ENCODE data around the gene SCARF2. TPM values are rescaled to one million over a fixed set of nuclear protein-coding genes. Genes with fewer than 3 reads are reported as not detected.

Gene SCARF2
- total and polyA plus RNA-seq, 2 donors (not counting 1 experiment from before 2014, with no cell fraction given), result 0.86 to 1.3 TPM

DNA sequence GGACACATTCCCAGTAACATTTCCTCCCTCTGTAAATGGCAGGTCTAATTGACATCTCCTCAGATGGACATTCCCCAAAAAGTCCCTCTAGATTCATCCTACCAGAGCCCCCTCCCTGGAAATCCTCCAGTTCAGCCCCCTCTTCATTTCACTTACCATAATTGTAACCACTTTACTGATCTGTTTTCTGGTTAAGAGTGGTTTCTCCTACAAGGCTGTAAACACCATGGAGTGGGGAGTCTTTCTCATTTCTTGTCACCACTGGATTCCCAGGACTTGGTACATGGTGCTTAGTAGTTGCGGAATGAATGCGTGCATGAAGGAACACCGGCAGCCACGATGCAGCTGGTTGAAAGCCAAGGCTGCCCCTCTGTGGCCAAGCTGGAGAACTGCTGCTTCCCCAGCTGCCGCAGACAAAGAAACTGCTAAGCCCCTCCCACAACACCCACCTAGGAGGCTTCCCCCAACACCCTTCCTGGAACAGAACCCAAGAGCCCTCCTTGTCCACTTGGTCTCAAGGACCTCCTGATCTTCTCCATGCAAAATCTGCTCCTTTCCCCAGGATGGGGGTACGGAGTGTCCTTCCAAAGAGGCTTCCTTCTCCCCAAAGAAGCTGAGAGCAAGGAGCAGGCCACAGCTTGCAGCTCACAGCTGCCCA is 18.6 kb upstream of the SCARF2 start:
- no peaks in the 10 kb centered on the region for H3K27me3 Mint-ChIP-seq
- DNase-seq, result peak; percentile 84
- peaks cover 0 to 30% of the 10 kb centered on the region in 2 experiments for H3K36me3 ChIP-seq (replicated peaks in 1 of 2; ENCODE audit: control extremely low read depth in 1 of 2, control insufficient read depth in 1 of 2, extremely low read depth in 1 of 2, insufficient read depth in 2 of 2, low read length in 1 of 2)
- H3K4me3 Mint-ChIP-seq, result no peak overlapping the region
- peaks cover 22% of the 10 kb centered on the region for H3K4me1 Mint-ChIP-seq
- H3K4me2 ChIP-seq (replicated peaks; ENCODE audit: low read depth, low read length, poor library complexity, severe bottlenecking), result peak overlapping the region; percentile 29
- peak overlapping the region; percentile 6 for H2AFZ ChIP-seq (ENCODE audit: insufficient read depth, low read depth, low read length, poor library complexity, severe bottlenecking)
- POLR2A ChIA-PET, result interaction anchor here (1.2 kb wide), 1 partner anchor 38 kb away, joined by 5 read pairs; no protein-coding TSS in a partner anchor
- H3K4me3 ChIP-seq (ENCODE audit: control extremely low read depth in 1 of 5, extremely low read depth in 1 of 5, insufficient read depth in 1 of 5, low read depth in 2 of 5, low read length in 4 of 5), result no peak overlapping the region
- CTCF ChIA-PET, result interaction anchor here (0.6 to 3.7 kb wide), 21 partner anchors 9 to 299 kb away, joined by 3 to 96 read pairs (median 4); partner anchors contain the start of genes MED15 and ZNF74
- H3K9me3 Mint-ChIP-seq (ENCODE audit: insufficient read depth), result no peaks in the 10 kb centered on the region
- H4K20me1 ChIP-seq (ENCODE audit: control insufficient read depth, insufficient read depth, low read length, poor library complexity, severe bottlenecking), result no peaks in the 10 kb centered on the region
- intact Hi-C loops (cut with micrococcal nuclease), result loop anchor here (1.0 kb wide), 2 partner anchors 25 to 38 kb away; no protein-coding TSS in a partner anchor
- peaks cover 36% of the 10 kb centered on the region for H3K79me2 ChIP-seq (ENCODE audit: control insufficient read depth, insufficient read depth, low read length)
- H3K27ac ChIP-seq (ENCODE audit: low read length in 2 of 2), result no peak overlapping the region
- WGBS (ENCODE audit: insufficient coverage), result 4% methylated on average over 5 of the region's 6 CpGs
- H3K27ac Mint-ChIP-seq, result peak overlapping the region; percentile 59
- ATAC-seq (ENCODE audit: low read depth), result peak; percentile 100
- peak; percentile 85 for TF ChIP-seq CTCF (IDR thresholded peaks at IDR 0.05)
- TF ChIP-seq EZH2 (IDR thresholded peaks at IDR 0.05; ENCODE audit: borderline replicate concordance, insufficient read depth, low read depth, low read length, poor library complexity, severe bottlenecking), result no peak
- no peaks in the 10 kb centered on the region for H3K9me3 ChIP-seq (ENCODE audit: control extremely low read depth in 1 of 3, control insufficient read depth in 2 of 3, insufficient read depth in 1 of 3, low read length in 2 of 3)
- no peaks in the 10 kb centered on the region for H3K27me3 ChIP-seq (replicated peaks in 1 of 4; ENCODE audit: control extremely low read depth in 1 of 4, control insufficient read depth in 3 of 4, insufficient read depth in 4 of 4, low read length in 3 of 4)
- no peak overlapping the region for H3K9ac ChIP-seq (ENCODE audit: low read length)
- H3K4me1 ChIP-seq (ENCODE audit: control insufficient read depth in 2 of 2, insufficient read depth in 2 of 2, low read length in 2 of 2), result peaks cover 10% of the 10 kb centered on the region in 2 donors

- no peak overlapping the region for H3K27ac Mint-ChIP-seq
- no peak overlapping the region for H2AFZ ChIP-seq (ENCODE audit: insufficient read depth, low read depth, low read length, poor library complexity, severe bottlenecking)
- peaks cover 0 to 28% of the 10 kb centered on the region in 2 experiments for H3K36me3 ChIP-seq (replicated peaks in 1 of 2; ENCODE audit: control extremely low read depth in 1 of 2, control insufficient read depth in 1 of 2, extremely low read depth in 1 of 2, insufficient read depth in 2 of 2, low read length in 1 of 2)
- H4K20me1 ChIP-seq (ENCODE audit: control insufficient read depth, insufficient read depth, low read length, poor library complexity, severe bottlenecking), result no peaks in the 10 kb centered on the region
- peaks cover 18% of the 10 kb centered on the region for H3K4me1 Mint-ChIP-seq
- H3K27me3 ChIP-seq (replicated peaks in 1 of 4; ENCODE audit: control extremely low read depth in 1 of 4, control insufficient read depth in 3 of 4, insufficient read depth in 4 of 4, low read length in 3 of 4), result no peaks in the 10 kb centered on the region
- 91% methylated on average over 4 of the region's 8 CpGs for WGBS (ENCODE audit: insufficient coverage)
- H3K4me3 ChIP-seq (ENCODE audit: control extremely low read depth in 1 of 5, extremely low read depth in 1 of 5, insufficient read depth in 1 of 5, low read depth in 2 of 5, low read length in 4 of 5), result no peak overlapping the region
- H3K79me2 ChIP-seq (ENCODE audit: control insufficient read depth, insufficient read depth, low read length), result peaks cover 31% of the 10 kb centered on the region
- no peak overlapping the region for H3K27ac ChIP-seq (ENCODE audit: low read length in 2 of 2)
- H3K27me3 Mint-ChIP-seq, result no peaks in the 10 kb centered on the region
- TF ChIP-seq CTCF (IDR thresholded peaks at IDR 0.05), result no peak
- no peak for TF ChIP-seq EZH2 (IDR thresholded peaks at IDR 0.05; ENCODE audit: borderline replicate concordance, insufficient read depth, low read depth, low read length, poor library complexity, severe bottlenecking)
- no peak overlapping the region for H3K4me3 Mint-ChIP-seq
- POLR2A ChIA-PET, result interaction anchor here (1.2 kb wide), 1 partner anchor 37 kb away, joined by 5 read pairs; no protein-coding TSS in a partner anchor
- no peaks in the 10 kb centered on the region for H3K9me3 ChIP-seq (ENCODE audit: control extremely low read depth in 1 of 3, control insufficient read depth in 2 of 3, insufficient read depth in 1 of 3, low read length in 2 of 3)
- intact Hi-C loops (cut with micrococcal nuclease), result loop anchor here (1.0 kb wide), 2 partner anchors 24 to 37 kb away; no protein-coding TSS in a partner anchor
- peaks cover 10% of the 10 kb centered on the region in 2 donors for H3K4me1 ChIP-seq (ENCODE audit: control insufficient read depth in 2 of 2, insufficient read depth in 2 of 2, low read length in 2 of 2)
- no peak for ATAC-seq (ENCODE audit: low read depth)
- no peak for DNase-seq
- no peaks in the 10 kb centered on the region for H3K9me3 Mint-ChIP-seq (ENCODE audit: insufficient read depth)
- H3K9ac ChIP-seq (ENCODE audit: low read length), result no peak overlapping the region
- H3K4me2 ChIP-seq (replicated peaks; ENCODE audit: low read depth, low read length, poor library complexity, severe bottlenecking), result no peak overlapping the region
- CTCF ChIA-PET, result interaction anchor here (0.6 to 3.7 kb wide), 12 partner anchors 9 to 299 kb away, joined by 3 to 96 read pairs (median 6); no protein-coding TSS in a partner anchor
These were observed 18.1 kb upstream of the SCARF2 start for GRCh38 chr22:20455709-20456063.

All from B cell (primary cell).